Neural cell (in vitro differentiated cells): ENCODE data around the gene CFAP61. TPM values are rescaled to one million over a fixed set of nuclear protein-coding genes. Genes with fewer than 3 reads are reported as not detected.

Source experiments
- H2AFZ ChIP-seq: fragments of 200-600, 300-800 bp; sonication (generic), shearing (Covaris generic); 2 replicates; pipeline ENCODE4 v1.6.0; 2014; ENCODE audit warnings: low read depth, mild to moderate bottlenecking, antibody characterized with exemption, low read length, moderate library complexity
- H3F3A ChIP-seq: fragments of 200-600 bp; shearing (Covaris generic); 2 replicates; pipeline ENCODE4 v1.6.1; 2016; ENCODE audit warnings: mild to moderate bottlenecking, moderate library complexity, mixed read lengths, antibody characterized with exemption, low read length; ENCODE audit not compliant: insufficient read depth, poor library complexity, severe bottlenecking
- H3K27ac ChIP-seq: fragments of 200-600, 300-800 bp; sonication (generic), shearing (Covaris generic); 2 replicates; pipeline ENCODE4 v1.5.1; 2014; ENCODE audit warnings: mild to moderate bottlenecking, low read length, moderate library complexity
- H3K27me3 ChIP-seq: fragments of 300-800, 200-600 bp; sonication (generic), shearing (Covaris generic); 2 replicates; pipeline ENCODE4 v1.6.0; 2014; ENCODE audit warnings: mild to moderate bottlenecking, low read depth, low read length, moderate library complexity; ENCODE audit not compliant: insufficient read depth
- H3K36me3 ChIP-seq: fragments of 300-800, 200-600 bp; sonication (generic), shearing (Covaris generic); 2 replicates; pipeline ENCODE4 v1.5.1; 2014; ENCODE audit warnings: mild to moderate bottlenecking, antibody characterized with exemption, low read length, moderate library complexity; ENCODE audit not compliant: insufficient read depth
- H3K4me2 ChIP-seq: fragments of 300-800, 200-600 bp; sonication (generic), shearing (Covaris generic); 2 replicates; pipeline ENCODE4 v1.6.0; 2014; ENCODE audit warnings: mild to moderate bottlenecking, low read length
- H3K4me3 ChIP-seq: fragments of 300-800, 200-600 bp; sonication (generic), shearing (Covaris generic); 2 replicates; pipeline ENCODE4 v1.5.1; 2014; ENCODE audit warnings: mild to moderate bottlenecking, low read length, moderate library complexity
- H3K79me2 ChIP-seq: fragments of 200-600 bp; shearing (Covaris generic); replicated peaks from 2 replicates; pipeline ENCODE4 v1.6.0; 2014; ENCODE audit warnings: mild to moderate bottlenecking, low read length, moderate library complexity; ENCODE audit not compliant: insufficient read depth
- H3K9ac ChIP-seq: fragments of 300-800, 200-600 bp; sonication (generic), shearing (Covaris generic); 2 replicates; pipeline ENCODE4 v1.6.1; 2016; ENCODE audit warnings: mild to moderate bottlenecking, low read length, mixed read lengths
- H3K9me2 ChIP-seq: fragments of 200-600 bp; shearing (Covaris generic); 2 replicates; pipeline ENCODE4 v1.6.1; 2016; ENCODE audit warnings: mild to moderate bottlenecking, low read length, mixed read lengths; ENCODE audit not compliant: insufficient read depth
- H3K9me3 ChIP-seq: fragments of 200-600, 300-800 bp; sonication (generic), shearing (Covaris generic); 2 replicates; pipeline ENCODE4 v1.6.1; 2016; ENCODE audit warnings: mild to moderate bottlenecking, mixed run types, low read length, moderate library complexity, mixed read lengths
- H4K20me1 ChIP-seq: fragments of 200-600 bp; shearing (Covaris generic); 2 replicates; pipeline ENCODE4 v1.6.1; 2016; ENCODE audit warnings: mild to moderate bottlenecking, mixed run types; ENCODE audit not compliant: insufficient read depth
- EP300 ChIP-seq: fragments of 450-650 bp; conservative IDR thresholded peaks from 2 replicates; pipeline ENCODE4 v1.6.1; 2014; ENCODE audit warnings: antibody characterized with exemption, mild to moderate bottlenecking, moderate library complexity; ENCODE audit not compliant: poor library complexity, severe bottlenecking
- EZH2 ChIP-seq: fragments of 200-600, 300-800 bp; shearing (Covaris generic), sonication (generic); IDR thresholded peaks from 2 replicates; pipeline ENCODE4 v1.6.1; 2014; ENCODE audit warnings: antibody characterized with exemption, low read length, borderline replicate concordance, mild to moderate bottlenecking; ENCODE audit not compliant: insufficient read depth, poor library complexity, severe bottlenecking
- MXI1 ChIP-seq: fragments of 450-650 bp; conservative IDR thresholded peaks from 2 replicates; pipeline ENCODE4 v1.6.1; 2014; ENCODE audit warnings: antibody characterized with exemption, mild to moderate bottlenecking; ENCODE audit not compliant: poor library complexity, severe bottlenecking
- POLR2AphosphoS5 ChIP-seq: IDR thresholded peaks from 2 replicates; pipeline ENCODE4 v1.6.1; 2012
- RAD21 ChIP-seq: fragments of 450-650 bp; conservative IDR thresholded peaks from 2 replicates; pipeline ENCODE4 v1.6.1; 2014; ENCODE audit warnings: antibody characterized with exemption, mild to moderate bottlenecking, moderate library complexity
- SMC3 ChIP-seq: fragments of 450-650 bp; conservative IDR thresholded peaks from 2 replicates; pipeline ENCODE4 v1.6.1; 2014; ENCODE audit warnings: antibody characterized with exemption, mild to moderate bottlenecking, moderate library complexity; ENCODE audit not compliant: poor library complexity
- TAF1 ChIP-seq: IDR thresholded peaks from 2 replicates; pipeline ENCODE4 v1.6.1; 2012; ENCODE audit warnings: low read depth
- polyA plus RNA-seq: library from polyadenylated mRNA; depleted of rRNA; stranded (reverse); fragments of >200 nt; gene quantifications from 2 replicates; pipeline ENCODE4 v1.2.3, GENCODE V29; 2014
- TF ChIP-seq, protein P1 (sequence below): fragments of 450-650 bp; IDR thresholded peaks from 2 replicates; pipeline ENCODE4 v1.5.1; 2014; ENCODE audit warnings: antibody characterized with exemption, mild to moderate bottlenecking, moderate library complexity; ENCODE audit not compliant: poor library complexity, severe bottlenecking
- TF ChIP-seq, protein P2 (sequence below): IDR thresholded peaks from 2 replicates; pipeline ENCODE4 v1.6.1; 2012; ENCODE audit warnings: borderline replicate concordance

CFAP61 gene
- polyA plus RNA-seq, 1 donor from 2014 or later = 0.42 TPM

DNA sequence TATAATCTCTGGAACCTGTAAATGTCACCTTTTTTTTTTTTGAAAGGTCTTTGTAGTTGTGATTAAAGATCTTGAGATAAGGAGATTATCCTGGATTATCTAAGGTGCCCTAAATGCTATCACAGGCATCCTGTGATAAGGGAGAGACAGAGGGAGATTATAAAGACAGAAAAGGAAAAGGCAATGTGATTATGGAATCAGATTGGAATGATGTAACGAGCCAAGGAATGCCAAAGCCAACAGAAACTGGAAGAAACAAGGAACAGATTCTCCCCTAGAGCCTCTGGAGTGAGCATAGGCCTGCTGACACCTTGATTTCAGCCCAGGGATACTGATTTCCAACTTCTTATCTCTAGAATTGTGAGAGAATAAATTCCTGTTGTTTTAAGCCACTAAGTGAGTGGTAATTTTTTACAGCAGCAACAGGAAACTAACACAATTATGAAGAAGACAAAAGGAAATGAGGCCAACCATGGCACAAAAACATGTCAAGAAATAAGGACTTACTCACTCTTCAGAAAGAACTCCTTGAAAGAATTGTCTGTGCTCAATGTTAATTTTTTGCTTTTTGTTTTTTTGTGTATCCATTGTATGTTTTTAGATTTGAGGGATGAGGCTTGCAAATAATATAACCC, 82.7 kb downstream of the CFAP61 start:
- Histone ChIP-seq H3K27ac (no peak overlapping the region), H3K9me2 (no peaks in the 10 kb centered on the region), H2AFZ (no peak overlapping the region), H3K79me2 (no peaks in the 10 kb centered on the region), H3K4me3 (no peak overlapping the region), H3K4me2 (no peak overlapping the region), H4K20me1 (no peaks in the 10 kb centered on the region), H3K9me3 (peaks cover 5% of the 10 kb centered on the region), H3F3A (no peaks in the 10 kb centered on the region), H3K9ac (no peak overlapping the region), H3K27me3 (no peaks in the 10 kb centered on the region), H3K36me3 (no peaks in the 10 kb centered on the region)
- TF ChIP-seq SMC3 = no peak
- no peak for TF ChIP-seq RAD21
- TF ChIP-seq TAF1 = no peak
- TF ChIP-seq POLR2AphosphoS5 = no peak
- TF ChIP-seq, protein P1, sequence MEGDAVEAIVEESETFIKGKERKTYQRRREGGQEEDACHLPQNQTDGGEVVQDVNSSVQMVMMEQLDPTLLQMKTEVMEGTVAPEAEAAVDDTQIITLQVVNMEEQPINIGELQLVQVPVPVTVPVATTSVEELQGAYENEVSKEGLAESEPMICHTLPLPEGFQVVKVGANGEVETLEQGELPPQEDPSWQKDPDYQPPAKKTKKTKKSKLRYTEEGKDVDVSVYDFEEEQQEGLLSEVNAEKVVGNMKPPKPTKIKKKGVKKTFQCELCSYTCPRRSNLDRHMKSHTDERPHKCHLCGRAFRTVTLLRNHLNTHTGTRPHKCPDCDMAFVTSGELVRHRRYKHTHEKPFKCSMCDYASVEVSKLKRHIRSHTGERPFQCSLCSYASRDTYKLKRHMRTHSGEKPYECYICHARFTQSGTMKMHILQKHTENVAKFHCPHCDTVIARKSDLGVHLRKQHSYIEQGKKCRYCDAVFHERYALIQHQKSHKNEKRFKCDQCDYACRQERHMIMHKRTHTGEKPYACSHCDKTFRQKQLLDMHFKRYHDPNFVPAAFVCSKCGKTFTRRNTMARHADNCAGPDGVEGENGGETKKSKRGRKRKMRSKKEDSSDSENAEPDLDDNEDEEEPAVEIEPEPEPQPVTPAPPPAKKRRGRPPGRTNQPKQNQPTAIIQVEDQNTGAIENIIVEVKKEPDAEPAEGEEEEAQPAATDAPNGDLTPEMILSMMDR = no peak
- no peak for TF ChIP-seq EZH2
- TF ChIP-seq, protein P2, sequence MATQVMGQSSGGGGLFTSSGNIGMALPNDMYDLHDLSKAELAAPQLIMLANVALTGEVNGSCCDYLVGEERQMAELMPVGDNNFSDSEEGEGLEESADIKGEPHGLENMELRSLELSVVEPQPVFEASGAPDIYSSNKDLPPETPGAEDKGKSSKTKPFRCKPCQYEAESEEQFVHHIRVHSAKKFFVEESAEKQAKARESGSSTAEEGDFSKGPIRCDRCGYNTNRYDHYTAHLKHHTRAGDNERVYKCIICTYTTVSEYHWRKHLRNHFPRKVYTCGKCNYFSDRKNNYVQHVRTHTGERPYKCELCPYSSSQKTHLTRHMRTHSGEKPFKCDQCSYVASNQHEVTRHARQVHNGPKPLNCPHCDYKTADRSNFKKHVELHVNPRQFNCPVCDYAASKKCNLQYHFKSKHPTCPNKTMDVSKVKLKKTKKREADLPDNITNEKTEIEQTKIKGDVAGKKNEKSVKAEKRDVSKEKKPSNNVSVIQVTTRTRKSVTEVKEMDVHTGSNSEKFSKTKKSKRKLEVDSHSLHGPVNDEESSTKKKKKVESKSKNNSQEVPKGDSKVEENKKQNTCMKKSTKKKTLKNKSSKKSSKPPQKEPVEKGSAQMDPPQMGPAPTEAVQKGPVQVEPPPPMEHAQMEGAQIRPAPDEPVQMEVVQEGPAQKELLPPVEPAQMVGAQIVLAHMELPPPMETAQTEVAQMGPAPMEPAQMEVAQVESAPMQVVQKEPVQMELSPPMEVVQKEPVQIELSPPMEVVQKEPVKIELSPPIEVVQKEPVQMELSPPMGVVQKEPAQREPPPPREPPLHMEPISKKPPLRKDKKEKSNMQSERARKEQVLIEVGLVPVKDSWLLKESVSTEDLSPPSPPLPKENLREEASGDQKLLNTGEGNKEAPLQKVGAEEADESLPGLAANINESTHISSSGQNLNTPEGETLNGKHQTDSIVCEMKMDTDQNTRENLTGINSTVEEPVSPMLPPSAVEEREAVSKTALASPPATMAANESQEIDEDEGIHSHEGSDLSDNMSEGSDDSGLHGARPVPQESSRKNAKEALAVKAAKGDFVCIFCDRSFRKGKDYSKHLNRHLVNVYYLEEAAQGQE = no peak
- no peak for TF ChIP-seq EP300
- no peak for TF ChIP-seq MXI1

- H4K20me1 ChIP-seq = no peaks in the 10 kb centered on the region
- H3K9me3 ChIP-seq = no peaks in the 10 kb centered on the region
- no peaks in the 10 kb centered on the region for H3K36me3 ChIP-seq
- no peaks in the 10 kb centered on the region for H3K79me2 ChIP-seq
- no peak overlapping the region for H3K27ac ChIP-seq
- no peak overlapping the region for H2AFZ ChIP-seq
- no peaks in the 10 kb centered on the region for H3K27me3 ChIP-seq
- no peak overlapping the region for H3K4me2 ChIP-seq
- no peaks in the 10 kb centered on the region for H3F3A ChIP-seq
- no peaks in the 10 kb centered on the region for H3K9me2 ChIP-seq
- no peak overlapping the region for H3K9ac ChIP-seq
- H3K4me3 ChIP-seq = no peak overlapping the region
- TF ChIP-seq EP300 (no peak), SMC3 (no peak), RAD21 (no peak), TAF1 (no peak), POLR2AphosphoS5 (no peak), EZH2 (no peak), MXI1 (no peak)
- TF ChIP-seq, protein P1 = no peak
- TF ChIP-seq, protein P2 = no peak
Observed at GRCh38 chr20:20136313-20136712, 84.0 kb downstream of the CFAP61 start.
